Upper lobe of left lung (tissue), 6 donors: ENCODE results near the gene RAB33A. TPM values are rescaled to one million over a fixed set of nuclear protein-coding genes. Genes with fewer than 3 reads are reported as not detected.
A peak's percentile ranks its signal among the peaks of the same experiment; 100 is the strongest.

Experiments used
- ATAC-seq, 2 donors: fragments of 200-7000 bp; cut with Tn5 transposase; one replicate each; pipeline ENCODE4 v1.9.1; 2022; ENCODE audit warnings: mild to moderate bottlenecking in 2 of 2, moderate library complexity in 2 of 2; ENCODE audit not compliant: low FRiP score in 2 of 2
- DNase-seq, 2 donors: peaks; one replicate each; pipeline ENCODE4 v3.0.0-alpha.2; 2019 to 2020
- H3K27ac ChIP-seq, 4 donors: fragments of 200-600 bp; sonication (generic); one replicate each; pipeline ENCODE4 v1.5.1; 2016 to 2019
- H3K27me3 ChIP-seq, 4 donors: fragments of 200-600 bp; sonication (generic); one replicate each; pipeline ENCODE4 v1.5.1; 2017 to 2019
- H3K36me3 ChIP-seq, 4 donors: fragments of 200-600 bp; sonication (generic); one replicate each; pipeline ENCODE4 v1.5.1; 2016 to 2019
- H3K4me1 ChIP-seq, 4 donors: fragments of 200-600 bp; sonication (generic); one replicate each; pipeline ENCODE4 v1.5.1; 2018 to 2019
- H3K4me3 ChIP-seq, 4 donors: fragments of 200-600 bp; sonication (generic); one replicate each; pipeline ENCODE4 v1.5.1; 2017 to 2019; ENCODE audit warnings: mild to moderate bottlenecking in 2 of 4, moderate library complexity in 1 of 4
- H3K9me3 ChIP-seq, 4 donors: fragments of 200-600 bp; sonication (generic); one replicate each; pipeline ENCODE4 v1.5.1; 2018 to 2019
- CTCF ChIP-seq, 6 experiments: fragments of 450-650 bp in 4 of 6; fragments of 200-600 bp in 2 of 6; sonication (generic) in 2 of 6; IDR thresholded peaks; one replicate each; pipeline ENCODE4 v1.5.1; 2016 to 2019; ENCODE audit warnings: antibody characterized with exemption in 6 of 6
- EP300 ChIP-seq, 4 donors: sonication (generic); formaldehyde crosslinking; IDR thresholded peaks; one replicate each; pipeline ENCODE4 v1.5.1; 2017; ENCODE audit warnings: antibody characterized with exemption in 4 of 4, control low read depth in 2 of 4
- POLR2A ChIP-seq, 4 donors: fragments of 450-650 bp; IDR thresholded peaks; one replicate each; pipeline ENCODE4 v1.5.1; 2016 to 2017; ENCODE audit warnings: antibody characterized with exemption in 4 of 4, mild to moderate bottlenecking in 2 of 4
- POLR2AphosphoS5 ChIP-seq, 2 donors: sonication (generic); formaldehyde crosslinking; IDR thresholded peaks; one replicate each; pipeline ENCODE4 v1.5.1; 2017; ENCODE audit warnings: antibody characterized with exemption in 2 of 2
- WGBS, 2 donors: methylation state at CpG; one replicate each; pipeline ENCODE4 v1.1.5; 2017 to 2018; 5-methylcytosine and 5-hydroxymethylcytosine counted together
- total RNA-seq, 6 donors: library from RNA; depleted of rRNA in 4 of 6; stranded (reverse); fragments of >200 nt in 4 of 6; gene quantifications; one replicate each; pipeline versions ENCODE4 v1.1.0 to v1.2.1, GENCODE V29; 2016 to 2021
- donor health status: DM: no; HTN: no; CAD: no; lungs with moderate emphysema.
- donor health status: DM: no; HTN: yes; CAD: no; lungs with severe emphysema.

Gene RAB33A
- total RNA-seq, 6 donors from 2014 or later = 0.29 to 1.1 (median 0.75) TPM; not detected in 2

- 70 to 78% methylated on average over 2 of the region's 2 CpGs for WGBS, 2 donors
- Histone ChIP-seq H3K36me3 (no peaks in the 10 kb centered on the region), H3K27me3 (no peaks in the 10 kb centered on the region), H3K4me1 (peaks cover 0 to 15% (median 6%) of the 10 kb centered on the region in 4 donors), H3K27ac (no peak overlapping the region), H3K9me3 (no peaks in the 10 kb centered on the region), H3K4me3 (no peak overlapping the region)
- no peak for DNase-seq
- ATAC-seq = no peak
- no peak for TF ChIP-seq POLR2AphosphoS5 (IDR thresholded peaks at IDR 0.05)
- no peak for TF ChIP-seq EP300 (IDR thresholded peaks at IDR 0.05)
- TF ChIP-seq CTCF (IDR thresholded peaks at IDR 0.05) = no peak
- no peak for TF ChIP-seq POLR2A (IDR thresholded peaks at IDR 0.05)
Measured at GRCh38 chrX:130163398-130163797, 8.4 kb upstream of the RAB33A start.

- Histone ChIP-seq H3K27ac (peak overlapping the region; percentile 83 to 89 (median 86)), H3K4me1 (peaks cover 0 to 15% (median 6%) of the 10 kb centered on the region in 4 donors), H3K4me3 (peak overlapping the region; percentile 16 to 68 (median 60)), H3K27me3 (no peaks in the 10 kb centered on the region), H3K9me3 (no peaks in the 10 kb centered on the region), H3K36me3 (no peaks in the 10 kb centered on the region)
- WGBS, 2 donors = 0 to 49% methylated on average over 2 to 32 of the region's 32 CpGs
- DNase-seq = no peak
- TF ChIP-seq POLR2AphosphoS5 (IDR thresholded peaks at IDR 0.05) (no peak), POLR2A (IDR thresholded peaks at IDR 0.05) (peak in 1 of 4 donors; percentile 36)
- ATAC-seq = no peak
Measured at GRCh38 chrX:130165181-130165702, 6.5 kb upstream of the RAB33A start.

- 0 to 48% methylated on average over 12 to 50 of the region's 50 CpGs for whole genome bisulfite sequencing, 2 donors
- H3K4me3 ChIP-seq = peak within 1 kb of the TSS; percentile 16 to 68 (median 60)
- ATAC-seq (peak; percentile 97 to 99), DNase-seq (peak; percentile 90 to 96)
- H3K4me1 ChIP-seq = peaks cover 0 to 19% (median 6%) of the 10 kb centered on the region in 4 donors
- no peak for TF ChIP-seq EP300 (IDR thresholded peaks at IDR 0.05)
- peak in 1 of 6 experiments; percentile 28 for TF ChIP-seq CTCF (IDR thresholded peaks at IDR 0.05)
- peak; percentile 30 to 68 for TF ChIP-seq POLR2AphosphoS5 (IDR thresholded peaks at IDR 0.05)
- TF ChIP-seq POLR2A (IDR thresholded peaks at IDR 0.05) = peak in 3 of 4 donors; percentile 37 to 77 (median 44)
- H3K27ac ChIP-seq = peak within 1 kb of the TSS; percentile 83 to 89 (median 86)
- no peaks in the 10 kb centered on the region for H3K9me3 ChIP-seq
- no peaks in the 10 kb centered on the region for H3K36me3 ChIP-seq
- H3K27me3 ChIP-seq = no peaks in the 10 kb centered on the region
Measured at GRCh38 chrX:130165703-130166502, 5.9 kb upstream of the RAB33A start, which contains the start of gene AIFM1. TSS of gene AIFM1 (minus strand) at chrX:130165841. CDS start at chrX:130165656, 185 bp downstream.

- no peaks in the 10 kb centered on the region for H3K9me3 ChIP-seq
- no peaks in the 10 kb centered on the region for H3K36me3 ChIP-seq
- peak in 1 of 2 donors; percentile 2 for ATAC-seq
- H3K4me1 ChIP-seq = peaks cover 0 to 22% (median 6%) of the 10 kb centered on the region in 4 donors
- no peaks in the 10 kb centered on the region for H3K27me3 ChIP-seq
- H3K4me3 ChIP-seq = peak overlapping the region in 3 of 4 donors; percentile 55 to 68 (median 65)
- H3K27ac ChIP-seq = peak overlapping the region; percentile 83 to 89 (median 86)
- TF ChIP-seq CTCF (IDR thresholded peaks at IDR 0.05) (no peak), POLR2A (IDR thresholded peaks at IDR 0.05) (no peak), EP300 (IDR thresholded peaks at IDR 0.05) (no peak), POLR2AphosphoS5 (IDR thresholded peaks at IDR 0.05) (no peak)
- whole genome bisulfite sequencing, 2 donors = 0 to 40% methylated on average over 3 to 4 of the region's 4 CpGs
- no peak for DNase-seq
Measured at GRCh38 chrX:130166503-130166777, 5.3 kb upstream of the RAB33A start.

GRCh38 chrX:130167040-130167439 lies 4.7 kb upstream of the RAB33A start:
- DNase-seq (no peak), ATAC-seq (no peak)
- H3K4me1 ChIP-seq = peaks cover 0 to 22% (median 6%) of the 10 kb centered on the region in 4 donors
- H3K36me3 ChIP-seq = no peaks in the 10 kb centered on the region
- no peaks in the 10 kb centered on the region for H3K27me3 ChIP-seq
- 53 to 69% methylated on average over 4 of the region's 4 CpGs for WGBS, 2 donors
- H3K9me3 ChIP-seq = no peaks in the 10 kb centered on the region
- TF ChIP-seq CTCF (IDR thresholded peaks at IDR 0.05) (no peak), POLR2AphosphoS5 (IDR thresholded peaks at IDR 0.05) (no peak), EP300 (IDR thresholded peaks at IDR 0.05) (no peak), POLR2A (IDR thresholded peaks at IDR 0.05) (no peak)
- peak overlapping the region in 1 of 4 donors; percentile 86 for H3K27ac ChIP-seq
- peak overlapping the region in 2 of 4 donors; percentile 55 to 68 for H3K4me3 ChIP-seq
